Measurements from ENCODE around the gene LPP. TPM values are rescaled to one million over a fixed set of nuclear protein-coding genes. Genes with fewer than 3 reads are reported as not detected.

The LPP gene
- total and polyA plus RNA-seq, 2 of the 13 experiments (the other 11 are each of a cell fraction or from before 2014, with no cell fraction given): 19.2 to 29.9 TPM

DNA sequence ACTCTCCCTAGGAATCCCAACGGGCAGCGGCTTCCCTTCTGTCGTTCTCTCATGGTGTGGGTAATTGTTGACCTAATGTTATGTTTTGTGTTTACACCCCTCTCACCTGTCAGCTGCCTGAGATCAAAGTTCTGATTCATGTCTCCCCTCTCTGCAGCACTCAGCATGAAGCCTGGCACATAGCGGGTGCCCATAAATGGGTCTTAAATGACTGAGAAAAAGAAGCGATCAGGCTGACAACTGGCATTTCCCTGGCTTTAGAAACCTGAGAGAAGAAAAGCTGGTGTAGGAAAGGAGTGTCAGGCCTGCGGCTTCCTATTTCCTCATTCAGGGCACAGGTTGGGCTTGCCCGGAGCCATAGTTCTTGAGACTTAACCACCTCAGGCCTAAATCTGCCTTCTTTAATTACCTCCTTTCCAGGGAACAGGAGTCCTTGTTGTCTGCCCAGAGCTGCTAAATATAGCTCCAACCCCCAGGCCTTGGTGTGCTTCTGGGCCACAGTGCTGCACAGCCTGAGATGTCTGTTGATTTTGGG lies 31.8 kb downstream of the LPP start (continued):
- TF ChIP-seq, protein P1, sequence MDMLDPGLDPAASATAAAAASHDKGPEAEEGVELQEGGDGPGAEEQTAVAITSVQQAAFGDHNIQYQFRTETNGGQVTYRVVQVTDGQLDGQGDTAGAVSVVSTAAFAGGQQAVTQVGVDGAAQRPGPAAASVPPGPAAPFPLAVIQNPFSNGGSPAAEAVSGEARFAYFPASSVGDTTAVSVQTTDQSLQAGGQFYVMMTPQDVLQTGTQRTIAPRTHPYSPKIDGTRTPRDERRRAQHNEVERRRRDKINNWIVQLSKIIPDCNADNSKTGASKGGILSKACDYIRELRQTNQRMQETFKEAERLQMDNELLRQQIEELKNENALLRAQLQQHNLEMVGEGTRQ (IDR thresholded peaks at IDR 0.05; ENCODE audit: low read depth, low read length): no peak
- TF ChIP-seq, protein P1 (CRISPR knock-in tag; IDR thresholded peaks at IDR 0.05; ENCODE audit: borderline replicate concordance): no peak
- TF ChIP-seq ZBTB20 (CRISPR knock-in tag; IDR thresholded peaks at IDR 0.05; ENCODE audit: borderline replicate concordance, low read depth): no peak; the same call in 1 of the 2 replicates
- TF ChIP-seq, protein P2, sequence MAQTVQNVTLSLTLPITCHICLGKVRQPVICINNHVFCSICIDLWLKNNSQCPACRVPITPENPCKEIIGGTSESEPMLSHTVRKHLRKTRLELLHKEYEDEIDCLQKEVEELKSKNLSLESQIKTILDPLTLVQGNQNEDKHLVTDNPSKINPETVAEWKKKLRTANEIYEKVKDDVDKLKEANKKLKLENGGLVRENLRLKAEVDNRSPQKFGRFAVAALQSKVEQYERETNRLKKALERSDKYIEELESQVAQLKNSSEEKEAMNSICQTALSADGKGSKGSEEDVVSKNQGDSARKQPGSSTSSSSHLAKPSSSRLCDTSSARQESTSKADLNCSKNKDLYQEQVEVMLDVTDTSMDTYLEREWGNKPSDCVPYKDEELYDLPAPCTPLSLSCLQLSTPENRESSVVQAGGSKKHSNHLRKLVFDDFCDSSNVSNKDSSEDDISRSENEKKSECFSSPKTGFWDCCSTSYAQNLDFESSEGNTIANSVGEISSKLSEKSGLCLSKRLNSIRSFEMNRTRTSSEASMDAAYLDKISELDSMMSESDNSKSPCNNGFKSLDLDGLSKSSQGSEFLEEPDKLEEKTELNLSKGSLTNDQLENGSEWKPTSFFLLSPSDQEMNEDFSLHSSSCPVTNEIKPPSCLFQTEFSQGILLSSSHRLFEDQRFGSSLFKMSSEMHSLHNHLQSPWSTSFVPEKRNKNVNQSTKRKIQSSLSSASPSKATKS (CRISPR knock-in tag; IDR thresholded peaks at IDR 0.05): no peak
- 0 out of 2 replicates have a peak, but pooled peaks have one; percentile 54 for TF ChIP-seq ZNF205 (CRISPR knock-in tag; IDR thresholded peaks at IDR 0.05)
- no peak for TF ChIP-seq DPF2 (CRISPR knock-in tag; IDR thresholded peaks at IDR 0.05; ENCODE audit: borderline replicate concordance, low read depth)
- TF ChIP-seq ZNF879 (CRISPR knock-in tag; IDR thresholded peaks at IDR 0.05): no peak
- no peak for TF ChIP-seq ZFP62 (CRISPR knock-in tag; IDR thresholded peaks at IDR 0.05)
- no peak for TF ChIP-seq NFKBIZ (CRISPR knock-in tag; IDR thresholded peaks at IDR 0.05)
- TF ChIP-seq EED (CRISPR knock-in tag; IDR thresholded peaks at IDR 0.05): no peak
- peak; percentile 73; the same call in 1 of the 2 replicates for TF ChIP-seq POGZ (CRISPR knock-in tag; IDR thresholded peaks at IDR 0.05)
- no peak for TF ChIP-seq ZNF567 (CRISPR knock-in tag; IDR thresholded peaks at IDR 0.05; ENCODE audit: borderline replicate concordance)
- TF ChIP-seq, protein P3, sequence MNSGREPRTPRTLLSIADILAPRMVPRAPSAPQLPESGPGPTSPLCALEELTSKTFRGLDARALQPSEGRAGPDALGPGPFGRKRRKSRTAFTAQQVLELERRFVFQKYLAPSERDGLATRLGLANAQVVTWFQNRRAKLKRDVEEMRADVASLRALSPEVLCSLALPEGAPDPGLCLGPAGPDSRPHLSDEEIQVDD (CRISPR knock-in tag; IDR thresholded peaks at IDR 0.05; ENCODE audit: borderline replicate concordance): no peak
- TF ChIP-seq ZNF713 (CRISPR knock-in tag; IDR thresholded peaks at IDR 0.05): no peak
- TF ChIP-seq, protein P4, sequence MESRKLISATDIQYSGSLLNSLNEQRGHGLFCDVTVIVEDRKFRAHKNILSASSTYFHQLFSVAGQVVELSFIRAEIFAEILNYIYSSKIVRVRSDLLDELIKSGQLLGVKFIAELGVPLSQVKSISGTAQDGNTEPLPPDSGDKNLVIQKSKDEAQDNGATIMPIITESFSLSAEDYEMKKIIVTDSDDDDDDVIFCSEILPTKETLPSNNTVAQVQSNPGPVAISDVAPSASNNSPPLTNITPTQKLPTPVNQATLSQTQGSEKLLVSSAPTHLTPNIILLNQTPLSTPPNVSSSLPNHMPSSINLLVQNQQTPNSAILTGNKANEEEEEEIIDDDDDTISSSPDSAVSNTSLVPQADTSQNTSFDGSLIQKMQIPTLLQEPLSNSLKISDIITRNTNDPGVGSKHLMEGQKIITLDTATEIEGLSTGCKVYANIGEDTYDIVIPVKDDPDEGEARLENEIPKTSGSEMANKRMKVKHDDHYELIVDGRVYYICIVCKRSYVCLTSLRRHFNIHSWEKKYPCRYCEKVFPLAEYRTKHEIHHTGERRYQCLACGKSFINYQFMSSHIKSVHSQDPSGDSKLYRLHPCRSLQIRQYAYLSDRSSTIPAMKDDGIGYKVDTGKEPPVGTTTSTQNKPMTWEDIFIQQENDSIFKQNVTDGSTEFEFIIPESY (CRISPR knock-in tag; IDR thresholded peaks at IDR 0.05): peak; percentile 46; the same call in 1 of the 2 replicates
- TF ChIP-seq ZNF672 (CRISPR knock-in tag; IDR thresholded peaks at IDR 0.05): no peak
- TF ChIP-seq, protein P5, sequence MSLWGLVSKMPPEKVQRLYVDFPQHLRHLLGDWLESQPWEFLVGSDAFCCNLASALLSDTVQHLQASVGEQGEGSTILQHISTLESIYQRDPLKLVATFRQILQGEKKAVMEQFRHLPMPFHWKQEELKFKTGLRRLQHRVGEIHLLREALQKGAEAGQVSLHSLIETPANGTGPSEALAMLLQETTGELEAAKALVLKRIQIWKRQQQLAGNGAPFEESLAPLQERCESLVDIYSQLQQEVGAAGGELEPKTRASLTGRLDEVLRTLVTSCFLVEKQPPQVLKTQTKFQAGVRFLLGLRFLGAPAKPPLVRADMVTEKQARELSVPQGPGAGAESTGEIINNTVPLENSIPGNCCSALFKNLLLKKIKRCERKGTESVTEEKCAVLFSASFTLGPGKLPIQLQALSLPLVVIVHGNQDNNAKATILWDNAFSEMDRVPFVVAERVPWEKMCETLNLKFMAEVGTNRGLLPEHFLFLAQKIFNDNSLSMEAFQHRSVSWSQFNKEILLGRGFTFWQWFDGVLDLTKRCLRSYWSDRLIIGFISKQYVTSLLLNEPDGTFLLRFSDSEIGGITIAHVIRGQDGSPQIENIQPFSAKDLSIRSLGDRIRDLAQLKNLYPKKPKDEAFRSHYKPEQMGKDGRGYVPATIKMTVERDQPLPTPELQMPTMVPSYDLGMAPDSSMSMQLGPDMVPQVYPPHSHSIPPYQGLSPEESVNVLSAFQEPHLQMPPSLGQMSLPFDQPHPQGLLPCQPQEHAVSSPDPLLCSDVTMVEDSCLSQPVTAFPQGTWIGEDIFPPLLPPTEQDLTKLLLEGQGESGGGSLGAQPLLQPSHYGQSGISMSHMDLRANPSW (CRISPR knock-in tag; IDR thresholded peaks at IDR 0.05; ENCODE audit: borderline replicate concordance): no peak
- no peak for TF ChIP-seq SATB2 (CRISPR knock-in tag; IDR thresholded peaks at IDR 0.05)
- TF ChIP-seq ZNF33A (CRISPR knock-in tag; IDR thresholded peaks at IDR 0.05; ENCODE audit: borderline replicate concordance): no peak
- no peak for TF ChIP-seq SMARCE1 (IDR thresholded peaks at IDR 0.05; ENCODE audit: borderline replicate concordance)
- TF ChIP-seq ZNF296 (CRISPR knock-in tag; conservative IDR thresholded peaks at IDR 0.05): no peak
- TF ChIP-seq ZBTB42 (CRISPR knock-in tag; IDR thresholded peaks at IDR 0.05): no peak
